Measurements from ENCODE around the gene LRRC72.

DNA sequence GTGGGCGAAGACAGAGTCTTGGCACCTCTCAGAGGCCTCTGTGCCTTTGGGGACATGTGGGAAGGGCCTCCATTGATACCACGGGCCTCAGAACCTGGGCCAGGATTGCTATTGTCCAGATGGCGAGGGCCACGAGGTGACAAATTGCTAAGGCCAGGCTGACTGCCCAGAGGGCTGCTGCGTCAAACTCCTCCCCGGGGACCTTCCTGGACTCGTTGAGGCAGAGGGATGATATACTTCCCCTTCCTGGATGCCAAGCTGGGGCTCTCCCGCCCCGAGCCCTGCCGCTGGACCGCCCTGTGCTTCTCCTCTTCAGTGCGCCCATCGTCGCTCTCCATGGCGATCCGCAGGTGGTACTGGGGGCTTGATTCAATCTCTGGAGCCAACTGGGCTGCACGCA is 58.9 kb downstream of the LRRC72 start:
- TF ChIP-seq, protein P1, sequence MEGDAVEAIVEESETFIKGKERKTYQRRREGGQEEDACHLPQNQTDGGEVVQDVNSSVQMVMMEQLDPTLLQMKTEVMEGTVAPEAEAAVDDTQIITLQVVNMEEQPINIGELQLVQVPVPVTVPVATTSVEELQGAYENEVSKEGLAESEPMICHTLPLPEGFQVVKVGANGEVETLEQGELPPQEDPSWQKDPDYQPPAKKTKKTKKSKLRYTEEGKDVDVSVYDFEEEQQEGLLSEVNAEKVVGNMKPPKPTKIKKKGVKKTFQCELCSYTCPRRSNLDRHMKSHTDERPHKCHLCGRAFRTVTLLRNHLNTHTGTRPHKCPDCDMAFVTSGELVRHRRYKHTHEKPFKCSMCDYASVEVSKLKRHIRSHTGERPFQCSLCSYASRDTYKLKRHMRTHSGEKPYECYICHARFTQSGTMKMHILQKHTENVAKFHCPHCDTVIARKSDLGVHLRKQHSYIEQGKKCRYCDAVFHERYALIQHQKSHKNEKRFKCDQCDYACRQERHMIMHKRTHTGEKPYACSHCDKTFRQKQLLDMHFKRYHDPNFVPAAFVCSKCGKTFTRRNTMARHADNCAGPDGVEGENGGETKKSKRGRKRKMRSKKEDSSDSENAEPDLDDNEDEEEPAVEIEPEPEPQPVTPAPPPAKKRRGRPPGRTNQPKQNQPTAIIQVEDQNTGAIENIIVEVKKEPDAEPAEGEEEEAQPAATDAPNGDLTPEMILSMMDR (conservative IDR thresholded peaks at IDR 0.05; ENCODE audit: low read depth, low read length): no peak
- TF ChIP-seq EZH2 (IDR thresholded peaks at IDR 0.05; ENCODE audit: low read length, unreplicated experiment): no peak

Measured in PC-3 (cell line).